Nephron (organoid): ENCODE data around the gene ITGA8.
"Not testable (repeated sequence)": the region's sequence is repeated elsewhere in the genome, so short reads cannot be mapped to it uniquely, and the experiment has no call there.

Experiments used
- H3K27ac Mint-ChIP-seq, 3 experiments: 2 replicates each; pipeline ENCODE4 v1.8.0; 2020; ENCODE audit warnings: mixed read lengths in 3 of 3, mild to moderate bottlenecking in 2 of 3, moderate library complexity in 1 of 3
- H3K27me3 Mint-ChIP-seq: 2 replicates; pipeline ENCODE4 v1.8.0; 2021; ENCODE audit warnings: low read depth, mild to moderate bottlenecking, moderate library complexity, mixed read lengths
- H3K36me3 Mint-ChIP-seq: 2 replicates; pipeline ENCODE4 v1.8.0; 2020; ENCODE audit warnings: low read depth, mixed read lengths
- H3K4me1 Mint-ChIP-seq: 2 replicates; pipeline ENCODE4 v1.8.0; 2020; ENCODE audit warnings: mixed read lengths
- H3K4me3 Mint-ChIP-seq, 3 experiments: 2 replicates each; pipeline ENCODE4 v1.8.0; 2020; ENCODE audit warnings: mild to moderate bottlenecking in 3 of 3, mixed read lengths in 3 of 3, moderate library complexity in 2 of 3
- H3K9me3 Mint-ChIP-seq: 2 replicates; pipeline ENCODE4 v1.8.0; 2020; ENCODE audit warnings: mixed read lengths
- TF ChIP-seq, protein P1 (sequence below), 3 experiments: fragments of 200-600 bp; sonication (generic); IDR thresholded peaks; one replicate each; pipeline ENCODE4 v1.5.0; 2021; ENCODE audit warnings: antibody characterized with exemption in 3 of 3; ENCODE audit not compliant: unreplicated experiment in 3 of 3

Gene ITGA8

DNA sequence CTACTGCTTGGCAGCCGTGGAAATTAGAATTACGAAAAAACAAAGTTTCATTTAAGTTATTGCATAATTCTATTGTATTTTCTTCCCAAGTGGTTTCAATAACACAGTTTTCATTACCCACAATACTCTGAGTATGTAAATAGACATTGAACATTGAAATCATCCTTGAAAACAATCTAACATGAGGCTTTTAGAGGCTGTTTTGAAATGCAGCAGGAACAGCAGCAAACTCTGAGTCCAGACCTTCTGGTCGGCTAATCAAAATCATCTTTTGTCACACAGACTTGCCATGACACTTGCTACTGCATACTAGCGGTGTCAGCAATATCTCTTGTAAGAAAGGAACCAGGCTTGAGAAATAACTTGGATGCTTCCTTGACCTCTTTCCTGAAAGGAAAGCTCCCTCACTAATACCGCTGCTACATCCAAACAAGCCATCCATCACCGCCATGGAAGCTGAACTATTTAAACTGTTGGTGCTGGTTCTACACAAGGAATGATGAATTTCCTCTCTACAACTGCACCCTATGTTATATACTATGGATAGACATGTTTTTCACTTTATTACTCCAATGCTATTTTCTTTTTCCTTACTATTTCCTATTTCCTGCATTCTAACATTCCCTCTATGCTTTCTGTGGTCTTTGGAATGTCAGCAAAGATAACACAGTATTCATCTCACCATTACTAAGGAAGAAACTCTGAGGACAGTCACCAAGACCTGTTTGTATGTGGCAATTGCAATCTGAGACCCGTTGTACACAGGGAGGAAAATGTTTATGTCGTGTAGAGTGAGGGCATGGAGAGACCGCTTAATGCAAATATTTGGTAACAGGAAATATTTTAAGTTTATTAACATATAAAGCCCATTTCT lies 130.8 kb downstream of the ITGA8 start:
- H3K4me1 Mint-ChIP-seq = peaks cover 5% of the 10 kb centered on the region
- H3K27ac Mint-ChIP-seq = peak overlapping the region in 2 of 3 experiments; percentile 13 to 20
- peaks cover 4% of the 10 kb centered on the region for H3K27me3 Mint-ChIP-seq
- H3K9me3 Mint-ChIP-seq = no peaks in the 10 kb centered on the region
- TF ChIP-seq, protein P1, sequence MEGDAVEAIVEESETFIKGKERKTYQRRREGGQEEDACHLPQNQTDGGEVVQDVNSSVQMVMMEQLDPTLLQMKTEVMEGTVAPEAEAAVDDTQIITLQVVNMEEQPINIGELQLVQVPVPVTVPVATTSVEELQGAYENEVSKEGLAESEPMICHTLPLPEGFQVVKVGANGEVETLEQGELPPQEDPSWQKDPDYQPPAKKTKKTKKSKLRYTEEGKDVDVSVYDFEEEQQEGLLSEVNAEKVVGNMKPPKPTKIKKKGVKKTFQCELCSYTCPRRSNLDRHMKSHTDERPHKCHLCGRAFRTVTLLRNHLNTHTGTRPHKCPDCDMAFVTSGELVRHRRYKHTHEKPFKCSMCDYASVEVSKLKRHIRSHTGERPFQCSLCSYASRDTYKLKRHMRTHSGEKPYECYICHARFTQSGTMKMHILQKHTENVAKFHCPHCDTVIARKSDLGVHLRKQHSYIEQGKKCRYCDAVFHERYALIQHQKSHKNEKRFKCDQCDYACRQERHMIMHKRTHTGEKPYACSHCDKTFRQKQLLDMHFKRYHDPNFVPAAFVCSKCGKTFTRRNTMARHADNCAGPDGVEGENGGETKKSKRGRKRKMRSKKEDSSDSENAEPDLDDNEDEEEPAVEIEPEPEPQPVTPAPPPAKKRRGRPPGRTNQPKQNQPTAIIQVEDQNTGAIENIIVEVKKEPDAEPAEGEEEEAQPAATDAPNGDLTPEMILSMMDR (IDR thresholded peaks at IDR 0.05; ENCODE audit: unreplicated experiment in 3 of 3) = no peak
- H3K4me3 Mint-ChIP-seq = no peak overlapping the region
- H3K36me3 Mint-ChIP-seq = peaks cover 21% of the 10 kb centered on the region

DNA sequence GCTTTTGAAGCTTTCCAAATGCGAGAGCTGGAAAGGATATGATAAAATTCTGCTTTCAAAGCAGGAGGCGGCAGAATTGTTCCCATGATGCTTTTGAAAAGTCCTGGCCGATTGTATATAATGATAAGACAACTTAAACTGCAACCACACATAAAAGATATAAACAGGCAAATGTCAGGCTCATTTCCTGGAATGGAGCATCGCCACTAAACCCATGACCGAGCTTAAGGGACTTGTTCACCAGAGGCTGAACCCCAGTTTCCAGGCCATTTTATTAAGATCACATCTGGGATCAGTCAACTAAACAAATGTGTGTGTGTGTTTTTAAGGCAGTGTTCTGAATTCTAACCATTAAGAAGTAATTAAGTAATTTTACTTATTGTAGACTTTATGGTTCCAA lies 131.6 kb downstream of the ITGA8 start:
- Mint-ChIP-seq H3K4me1 (peaks cover 5% of the 10 kb centered on the region), H3K9me3 (no peaks in the 10 kb centered on the region), H3K4me3 (no peak overlapping the region), H3K27ac (no peak overlapping the region), H3K36me3 (peaks cover 21% of the 10 kb centered on the region), H3K27me3 (peaks cover 4% of the 10 kb centered on the region)
- TF ChIP-seq, protein P1 (IDR thresholded peaks at IDR 0.05; ENCODE audit: unreplicated experiment in 3 of 3) = no peak

DNA sequence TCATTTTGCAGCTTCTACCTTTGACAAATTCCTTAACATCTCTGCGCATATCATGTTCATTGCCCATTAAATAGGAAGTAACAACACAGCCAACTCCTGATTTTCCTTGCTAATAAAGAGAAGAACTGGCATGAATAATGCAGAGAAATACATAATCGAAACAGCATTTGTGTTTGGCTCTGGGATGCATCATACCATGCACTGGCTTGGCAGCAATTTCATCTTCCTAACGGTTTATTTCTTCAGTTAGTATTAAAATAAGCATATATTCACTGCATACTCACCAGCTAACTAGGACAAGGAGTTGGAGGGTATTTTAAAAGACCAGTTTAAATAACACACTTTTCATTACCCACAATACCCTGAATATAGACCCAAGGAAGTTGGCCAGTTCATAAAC lies 132.5 kb downstream of the ITGA8 start:
- H3K4me3 Mint-ChIP-seq = no peak overlapping the region
- H3K4me1 Mint-ChIP-seq = peaks cover 5% of the 10 kb centered on the region
- peaks cover 25% of the 10 kb centered on the region for H3K36me3 Mint-ChIP-seq
- H3K27me3 Mint-ChIP-seq = no peaks in the 10 kb centered on the region
- TF ChIP-seq, protein P1 (IDR thresholded peaks at IDR 0.05; ENCODE audit: unreplicated experiment in 3 of 3) = no peak
- H3K27ac Mint-ChIP-seq = no peak overlapping the region
- H3K9me3 Mint-ChIP-seq = no peaks in the 10 kb centered on the region

DNA sequence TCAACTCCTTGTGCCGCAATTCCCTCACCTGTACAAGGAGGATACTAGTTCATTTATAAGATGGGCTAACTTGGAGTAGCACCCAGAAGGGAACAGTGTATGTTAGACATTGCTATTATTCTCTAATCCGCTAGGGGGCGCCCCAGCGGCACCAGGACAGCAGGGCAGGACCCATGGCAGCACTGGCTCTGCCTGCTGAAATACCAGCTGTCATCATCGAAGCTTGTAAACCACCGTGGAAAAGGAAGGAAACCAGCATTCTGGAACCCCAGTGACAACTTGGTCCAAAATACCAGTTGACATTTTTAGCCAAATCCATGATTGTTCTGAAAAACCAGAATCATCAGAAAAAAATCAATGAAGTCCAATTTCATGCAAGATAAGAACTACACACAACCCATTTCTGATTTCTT lies 134.4 kb downstream of the ITGA8 start:
- Mint-ChIP-seq H3K4me3 (no peak overlapping the region), H3K27ac (no peak overlapping the region), H3K27me3 (no peaks in the 10 kb centered on the region), H3K36me3 (peaks cover 35% of the 10 kb centered on the region), H3K9me3 (peaks cover 7% of the 10 kb centered on the region), H3K4me1 (peaks cover 5% of the 10 kb centered on the region)
- TF ChIP-seq, protein P1 (IDR thresholded peaks at IDR 0.05; ENCODE audit: unreplicated experiment in 3 of 3) = peak; percentile 49 to 63 (median 61)

DNA sequence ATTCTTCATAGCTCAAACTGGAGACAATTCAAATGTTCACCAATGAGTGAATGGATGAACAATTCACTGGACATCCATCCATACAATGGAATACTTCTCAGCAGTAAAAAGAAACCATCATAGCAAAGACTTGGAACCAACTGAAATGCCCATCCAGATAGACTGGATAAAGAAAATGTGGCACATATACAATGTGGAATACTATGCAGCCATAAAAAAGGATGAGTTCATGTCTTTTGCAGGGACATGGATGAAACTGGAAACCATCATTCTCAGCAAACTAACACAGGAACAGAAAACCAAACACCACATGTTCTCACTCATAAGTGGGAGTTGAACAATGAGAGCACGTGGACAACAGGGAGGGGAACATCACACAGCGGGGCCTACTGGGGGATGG lies 136.8 kb downstream of the ITGA8 start:
- peaks cover 43% of the 10 kb centered on the region for H3K36me3 Mint-ChIP-seq
- not testable (repeated sequence) for H3K4me3 Mint-ChIP-seq, H3K4me1 Mint-ChIP-seq, H3K9me3 Mint-ChIP-seq, H3K27ac Mint-ChIP-seq, H3K27me3 Mint-ChIP-seq

DNA sequence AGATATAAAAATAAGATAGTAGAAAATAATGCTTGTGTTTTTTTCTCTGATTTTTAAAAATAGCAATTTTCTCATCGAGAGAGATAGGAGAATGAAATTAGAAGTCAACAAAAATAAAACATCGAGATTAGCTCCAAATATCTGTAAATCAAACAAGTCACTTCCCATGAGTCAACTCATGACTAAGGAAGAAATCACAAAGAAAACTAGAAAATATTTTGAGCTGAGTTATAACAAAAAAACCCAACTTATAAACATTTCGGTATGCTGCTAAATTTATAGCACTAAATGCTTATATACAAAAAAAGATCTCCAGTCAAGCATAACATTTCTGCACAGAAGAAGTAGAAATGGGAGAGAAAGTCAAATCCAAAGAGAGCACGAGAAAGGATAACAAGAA lies 140.1 kb downstream of the ITGA8 start:
- H3K4me3 Mint-ChIP-seq = no peak overlapping the region
- peaks cover 51% of the 10 kb centered on the region for H3K36me3 Mint-ChIP-seq
- TF ChIP-seq, protein P1 (IDR thresholded peaks at IDR 0.05; ENCODE audit: unreplicated experiment in 3 of 3) = no peak
- H3K9me3 Mint-ChIP-seq = peaks cover 9% of the 10 kb centered on the region
- peaks cover 5% of the 10 kb centered on the region for H3K4me1 Mint-ChIP-seq
- no peaks in the 10 kb centered on the region for H3K27me3 Mint-ChIP-seq
- peak overlapping the region in 1 of 3 experiments; percentile 42 for H3K27ac Mint-ChIP-seq
